GM18505 (cell line): ENCODE measurements around the gene EDNRA.
A peak's percentile ranks its signal among the peaks of the same experiment; 100 is the strongest.

Experiments used
- ATAC-seq: cut with Tn5 transposase; IDR thresholded peaks from one replicate; pipeline ENCODE4 v1.9.1; 2021; ENCODE audit not compliant: unreplicated experiment
- POLR2A ChIP-seq: IDR thresholded peaks from 4 replicates; pipeline ENCODE4 v1.6.1; 2011; ENCODE audit warnings: borderline replicate concordance; ENCODE audit not compliant: insufficient read depth, insufficient read length; ENCODE audit errors: extremely low read depth

The EDNRA gene

DNA sequence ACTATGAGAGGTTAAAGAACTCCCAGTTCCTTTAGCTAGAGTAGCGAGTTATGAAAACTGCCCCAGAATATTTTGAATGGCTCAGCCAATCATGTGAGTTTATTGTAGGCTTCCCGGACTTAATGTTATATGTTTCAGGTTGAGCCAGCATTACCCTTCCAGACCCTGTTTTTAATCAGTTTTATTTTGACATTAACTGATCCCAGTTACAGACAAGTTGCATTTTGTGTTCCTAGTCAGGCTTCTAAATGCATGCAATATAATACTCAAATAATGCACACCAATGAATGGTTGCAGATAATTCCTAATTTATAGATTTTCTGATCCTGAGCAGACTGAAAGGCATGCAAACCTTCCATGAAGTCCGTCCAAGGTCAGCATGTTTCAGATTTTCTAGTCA is 57.8 kb downstream of the EDNRA start:
- TF ChIP-seq POLR2A, result no peak
- no peak for ATAC-seq

DNA sequence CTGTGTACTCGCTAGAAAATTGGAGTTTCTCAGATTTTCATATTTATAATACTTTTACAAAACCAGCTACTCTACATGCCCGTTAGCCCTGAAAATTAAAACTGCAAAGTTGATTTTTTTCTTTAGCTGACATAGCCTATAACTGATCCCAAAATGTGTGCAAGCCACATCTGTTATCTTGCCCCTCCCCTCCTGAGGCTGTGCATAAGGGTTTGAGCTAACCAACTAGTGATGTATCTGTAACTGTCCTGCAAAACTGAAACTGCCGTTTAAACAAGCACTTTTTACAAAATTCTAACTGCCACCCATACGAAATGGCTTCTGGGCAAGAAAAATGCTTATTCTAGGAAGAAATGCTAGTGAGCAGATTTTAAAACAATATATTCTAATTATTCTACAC is 59.1 kb downstream of the EDNRA start:
- no peak for ATAC-seq
- no peak for TF ChIP-seq POLR2A

DNA sequence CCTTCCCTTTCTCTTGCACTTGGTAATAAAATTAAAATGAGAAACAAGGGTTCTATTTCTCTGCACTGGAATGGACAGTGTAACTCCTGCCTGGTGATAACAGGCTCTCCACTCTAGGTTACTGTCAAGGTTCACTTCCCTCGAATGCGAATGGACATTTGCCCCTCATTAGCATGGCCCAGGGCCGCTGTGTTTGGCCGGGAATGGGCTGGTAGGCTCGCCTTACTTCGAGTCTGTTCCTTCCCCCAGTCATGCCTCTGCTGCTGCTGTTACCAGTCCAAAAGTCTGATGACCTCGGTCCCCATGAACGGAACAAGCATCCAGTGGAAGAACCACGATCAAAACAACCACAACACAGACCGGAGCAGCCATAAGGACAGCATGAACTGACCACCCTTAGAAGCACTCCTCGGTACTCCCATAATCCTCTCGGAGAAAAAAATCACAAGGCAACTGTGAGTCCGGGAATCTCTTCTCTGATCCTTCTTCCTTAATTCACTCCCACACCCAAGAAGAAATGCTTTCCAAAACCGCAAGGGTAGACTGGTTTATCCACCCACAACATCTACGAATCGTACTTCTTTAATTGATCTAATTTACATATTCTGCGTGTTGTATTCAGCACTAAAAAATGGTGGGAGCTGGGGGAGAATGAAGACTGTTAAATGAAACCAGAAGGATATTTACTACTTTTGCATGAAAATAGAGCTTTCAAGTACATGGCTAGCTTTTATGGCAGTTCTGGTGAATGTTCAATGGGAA is 61.5 kb downstream of the EDNRA start:
- no peak for ATAC-seq
- TF ChIP-seq POLR2A, result no peak

DNA sequence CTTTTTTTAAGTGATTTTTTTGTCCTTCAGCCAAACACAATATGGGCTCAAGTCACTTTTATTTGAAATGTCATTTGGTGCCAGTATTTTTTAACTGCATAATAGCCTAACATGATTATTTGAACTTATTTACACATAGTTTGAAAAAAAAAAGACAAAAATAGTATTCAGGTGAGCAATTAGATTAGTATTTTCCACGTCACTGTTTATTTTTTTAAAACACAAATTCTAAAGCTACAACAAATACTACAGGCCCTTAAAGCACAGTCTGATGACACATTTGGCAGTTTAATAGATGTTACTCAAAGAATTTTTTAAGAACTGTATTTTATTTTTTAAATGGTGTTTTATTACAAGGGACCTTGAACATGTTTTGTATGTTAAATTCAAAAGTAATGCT is 62.1 kb downstream of the EDNRA start:
- ATAC-seq, result no peak
- TF ChIP-seq POLR2A, result no peak

DNA sequence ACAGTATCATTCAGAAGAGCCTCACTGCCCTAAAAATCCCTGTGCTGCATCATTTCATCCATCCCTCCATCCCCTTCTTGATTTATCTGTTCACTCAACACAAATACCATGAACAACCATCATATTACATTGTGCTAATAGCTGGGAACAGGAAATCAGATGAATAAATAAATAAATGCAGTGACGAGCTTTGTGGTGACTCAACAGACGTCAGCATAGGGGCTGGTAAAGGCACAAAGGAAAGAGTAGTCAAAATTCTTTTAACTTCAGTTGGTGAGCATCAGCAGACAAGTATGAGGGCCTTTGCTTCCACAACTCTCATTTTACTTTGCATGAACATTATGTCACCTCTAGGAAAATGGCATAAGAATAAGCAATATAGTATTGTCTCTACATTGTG is 65.5 kb downstream of the EDNRA start:
- no peak for ATAC-seq
- no peak for TF ChIP-seq POLR2A

DNA sequence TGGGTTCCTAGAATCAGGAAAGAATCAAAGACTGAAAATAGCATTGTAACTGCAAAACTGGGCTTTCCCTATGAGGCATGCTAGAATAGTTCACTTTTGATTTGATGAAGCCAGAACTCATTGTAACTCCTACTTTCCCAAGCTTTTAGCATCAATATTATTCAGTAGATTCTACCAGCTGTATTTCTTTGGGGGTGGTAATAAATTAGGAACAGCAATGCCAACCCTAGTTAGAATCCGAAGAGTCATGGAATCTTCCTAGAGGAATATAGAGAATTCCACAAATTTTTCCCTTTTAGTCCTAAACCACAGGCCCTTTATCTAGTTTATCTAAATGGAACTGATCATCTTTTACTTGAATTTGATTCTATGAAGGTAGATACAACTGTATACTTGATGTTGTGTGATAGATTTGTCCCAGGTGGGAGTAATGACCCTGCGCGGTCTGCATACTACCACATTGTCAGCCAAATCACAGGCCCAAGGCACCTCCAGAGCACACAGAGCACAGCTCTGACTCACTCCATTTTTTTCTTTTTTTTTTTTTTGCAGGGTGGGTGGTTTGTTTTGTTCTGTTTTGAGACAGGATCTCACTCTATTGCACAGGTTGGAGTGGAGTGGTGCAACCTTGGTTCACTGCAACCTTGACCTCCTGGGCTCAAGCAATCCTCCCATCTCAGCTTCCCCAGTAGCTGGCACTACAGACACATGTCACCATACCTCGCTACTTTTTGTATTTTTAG is 66.6 kb downstream of the EDNRA start:
- ATAC-seq, result peak; percentile 44
- no peak for TF ChIP-seq POLR2A

DNA sequence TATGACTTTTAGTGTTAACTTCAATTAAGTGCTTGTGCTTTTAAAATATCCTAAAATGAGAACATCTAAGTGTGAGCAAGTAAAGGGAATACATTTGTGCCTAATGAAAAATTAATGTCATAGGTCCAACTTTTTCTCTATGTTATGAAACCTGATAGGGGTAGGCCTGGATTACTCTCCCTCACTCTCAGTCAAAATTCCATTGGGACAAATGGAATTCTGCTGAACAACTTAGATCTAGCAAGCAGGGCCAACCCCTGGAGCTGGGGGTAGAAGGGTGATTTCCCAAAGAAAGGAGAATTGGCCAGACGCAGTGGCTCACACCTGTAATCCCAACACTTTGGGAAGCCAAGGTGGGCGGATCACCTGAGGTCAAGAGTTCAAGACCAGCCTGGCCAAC is 67.4 kb downstream of the EDNRA start:
- ATAC-seq, result no peak
- TF ChIP-seq POLR2A, result no peak

DNA sequence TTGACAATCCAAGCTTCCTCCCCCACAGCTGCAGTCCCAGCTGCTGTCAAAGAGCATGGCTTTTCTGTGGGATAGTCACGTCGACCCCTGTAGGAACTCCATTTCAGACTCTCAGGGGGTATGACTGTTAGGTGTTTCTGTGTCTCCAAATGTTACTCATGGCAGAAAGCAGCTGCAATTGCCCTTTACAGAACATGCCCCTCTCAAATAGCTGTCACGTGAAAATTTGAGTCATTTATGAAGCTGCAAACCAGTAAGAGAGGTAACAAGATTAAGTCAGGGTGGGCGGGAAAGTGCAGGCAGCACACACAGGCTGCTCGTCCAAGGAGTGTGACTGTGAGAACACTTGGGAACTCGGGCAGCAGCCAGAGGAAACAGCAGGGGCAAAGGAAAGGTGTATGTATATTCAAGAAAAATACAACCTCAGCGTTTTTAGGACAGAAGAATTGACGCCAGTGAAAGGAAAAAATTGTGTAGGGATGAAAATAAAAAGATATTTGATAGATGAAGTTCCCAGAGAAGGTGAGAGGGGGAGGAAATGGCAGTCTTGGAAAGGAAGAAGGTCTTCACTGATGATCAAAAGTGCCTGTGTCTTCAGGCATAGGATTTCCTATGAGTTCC is 69.8 kb downstream of the EDNRA start:
- no peak for TF ChIP-seq POLR2A
- peak; percentile 73 for ATAC-seq

DNA sequence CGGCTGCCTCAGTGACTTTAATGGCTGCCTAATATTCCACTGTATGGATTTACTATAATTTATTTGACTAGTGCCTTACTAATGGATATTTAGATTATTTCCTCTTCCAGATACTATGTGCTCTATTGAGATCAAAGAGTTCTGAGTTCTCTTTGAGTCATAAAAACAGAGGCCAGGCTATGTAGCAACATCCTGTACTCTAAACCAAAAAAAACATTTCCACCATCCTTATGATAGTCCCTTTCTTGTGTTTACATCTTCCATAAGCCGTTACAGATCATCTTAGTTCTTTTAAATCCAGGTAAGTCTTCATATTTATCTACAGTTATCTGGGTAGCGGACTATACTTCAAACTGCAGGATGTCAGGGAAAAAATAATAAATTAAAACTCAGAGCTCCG is 79.7 kb downstream of the EDNRA start:
- no peak for TF ChIP-seq POLR2A
- no peak for ATAC-seq

DNA sequence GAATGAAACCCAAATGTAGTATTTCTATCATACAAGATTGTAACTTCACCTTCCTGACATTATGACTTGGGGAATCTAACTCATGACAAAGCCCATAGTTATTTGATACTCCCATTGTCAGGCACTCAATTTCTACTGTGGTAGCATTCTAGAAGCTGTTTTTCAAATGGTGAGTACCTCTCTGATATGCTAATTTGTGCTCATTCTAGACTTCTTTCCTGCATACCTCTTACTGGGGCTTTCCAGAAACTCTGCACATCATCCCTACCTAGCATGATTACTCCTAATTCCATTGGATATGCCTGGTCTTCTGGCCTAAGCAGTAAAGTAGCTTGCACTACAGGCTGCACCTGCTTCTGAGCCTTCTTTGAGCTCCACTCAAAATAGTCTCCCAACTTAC is 85.9 kb downstream of the EDNRA start:
- no peak for ATAC-seq
- no peak for TF ChIP-seq POLR2A

DNA sequence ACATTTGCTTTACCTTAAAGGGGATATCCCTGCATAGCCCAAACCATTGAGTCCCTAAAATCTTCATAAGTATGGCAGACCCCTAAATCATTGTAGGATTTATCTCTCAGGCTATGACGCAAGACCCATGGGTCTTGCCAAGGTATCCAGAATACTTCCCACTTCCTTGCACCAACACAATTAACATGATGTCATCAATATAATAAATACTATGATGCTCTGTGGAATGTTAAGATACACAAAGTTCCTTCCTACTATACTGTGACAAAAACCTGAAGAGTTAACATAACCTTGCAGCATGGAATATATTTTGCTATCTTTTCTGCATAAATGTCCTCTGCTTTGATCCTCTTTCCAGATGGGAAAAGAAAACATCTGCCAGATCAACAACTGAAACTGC is 86.4 kb downstream of the EDNRA start:
- ATAC-seq, result no peak
- no peak for TF ChIP-seq POLR2A

DNA sequence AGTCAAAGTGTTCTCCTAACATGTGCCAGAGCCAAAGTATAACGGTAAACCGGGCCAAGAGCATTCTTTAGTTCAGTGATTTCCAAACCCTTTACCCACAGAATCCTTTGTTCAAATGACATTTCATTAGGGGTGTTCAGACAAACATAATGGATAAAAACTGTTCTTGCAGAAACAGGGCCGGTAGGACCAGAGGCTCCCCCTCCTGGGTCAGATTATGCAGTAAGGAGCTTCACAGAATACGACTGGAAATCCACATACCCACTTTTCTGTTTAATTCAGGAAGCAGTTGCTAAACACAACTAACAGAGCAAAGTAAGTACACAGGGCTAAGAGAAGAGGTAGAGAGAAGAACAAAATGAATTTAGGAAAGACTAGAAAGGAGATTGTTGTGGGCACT is 89.7 kb downstream of the EDNRA start:
- ATAC-seq, result no peak
- no peak for TF ChIP-seq POLR2A

DNA sequence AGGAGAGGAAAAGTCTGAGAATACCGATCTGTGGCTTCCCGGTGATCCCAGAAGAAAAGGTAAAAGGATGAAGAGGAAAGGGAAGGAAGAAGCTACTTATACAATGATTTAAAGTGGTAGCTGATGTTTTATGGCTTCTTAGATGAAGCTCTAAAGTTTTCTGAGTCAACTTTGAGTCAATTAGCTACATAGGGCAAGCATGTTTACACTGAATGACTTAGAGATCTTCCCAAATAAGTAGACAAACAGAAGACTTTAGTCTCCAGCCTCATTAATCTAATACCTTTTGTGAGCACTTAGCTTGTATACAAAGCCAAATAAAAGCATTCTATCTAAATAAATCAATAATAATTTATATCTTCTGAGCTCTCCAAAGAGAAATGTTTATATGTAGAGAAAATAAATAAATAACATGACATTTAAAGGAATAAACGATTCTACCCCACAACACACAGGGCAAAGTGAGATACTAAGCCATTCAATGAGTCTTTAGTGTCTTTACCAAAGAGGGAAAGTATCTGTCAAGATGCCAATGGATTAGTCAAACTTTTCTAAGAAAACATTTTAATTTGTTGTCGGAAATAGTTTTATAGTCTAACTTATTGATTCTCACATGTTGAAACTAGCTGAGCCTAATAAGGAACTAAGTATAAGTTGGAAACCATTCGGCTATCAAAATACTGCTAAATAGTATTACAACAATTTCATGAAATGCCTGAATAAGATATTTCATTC is 90.3 kb downstream of the EDNRA start:
- TF ChIP-seq POLR2A, result no peak
- no peak for ATAC-seq
